H4 (cell line): ENCODE measurements around the gene MPC2. TPM values are rescaled to one million over a fixed set of nuclear protein-coding genes. Genes with fewer than 3 reads are reported as not detected.
"Not testable (repeated sequence)": the region's sequence is repeated elsewhere in the genome, so short reads cannot be mapped to it uniquely, and the experiment has no call there.

Experiments used
- DNase-seq: peaks from one replicate; pipeline ENCODE4 v3.0.0-alpha.2; 2015; ENCODE audit warnings: low spot score
- total RNA-seq: library from RNA; depleted of rRNA; stranded (reverse); fragments of >200 nt; shearing (Covaris generic); gene quantifications from 2 replicates; pipeline ENCODE4 v1.2.3, GENCODE V29; 2014

Gene MPC2
- total RNA-seq, 1 experiment from 2014 or later: 52.2 TPM

DNA sequence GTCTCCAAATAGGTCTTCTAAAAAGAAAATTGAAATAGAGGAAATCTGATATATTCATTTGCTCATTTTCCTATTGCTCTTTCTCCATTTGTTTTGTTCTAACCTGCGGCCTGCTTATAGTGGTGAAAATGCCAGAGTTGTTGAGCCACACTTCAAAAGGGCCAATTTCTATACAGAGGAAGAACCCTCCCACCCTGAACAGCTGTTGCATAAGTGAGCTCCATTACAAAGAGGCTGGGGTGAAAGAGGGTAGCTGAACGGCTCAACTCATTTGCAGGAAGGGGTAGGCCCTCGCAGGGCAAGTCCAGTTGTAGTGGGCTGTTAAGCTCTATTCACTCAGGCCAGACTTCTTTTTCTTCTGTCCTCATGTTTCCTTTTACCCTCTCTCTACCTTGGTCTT is 31.7 kb downstream of the MPC2 start:
- no peak for DNase-seq

DNA sequence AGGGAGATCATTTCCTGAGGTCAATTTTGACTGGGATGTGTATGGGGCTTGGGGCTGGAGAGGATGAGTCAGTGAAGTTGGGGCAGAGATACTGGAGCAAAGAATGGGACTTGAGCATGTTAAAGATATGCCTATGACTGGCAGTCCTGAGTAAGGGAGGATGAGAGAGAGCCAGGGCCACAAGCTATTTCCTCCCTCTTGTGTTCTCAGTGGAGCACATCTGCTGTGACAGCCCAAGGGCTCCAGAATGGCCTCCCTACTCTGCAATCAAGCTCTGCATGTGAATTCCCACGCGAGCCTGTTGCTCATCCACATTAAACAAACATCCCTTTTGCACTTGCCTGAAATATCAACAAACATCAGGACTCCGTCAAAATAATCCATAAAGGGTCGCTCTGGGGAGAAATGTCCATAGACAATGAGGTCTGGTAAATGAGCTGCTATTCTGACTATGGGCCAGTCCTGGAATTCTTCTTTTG is 32.2 kb downstream of the MPC2 start:
- peak; percentile 16 for DNase-seq

- DNase-seq: no peak
Observed at GRCh38 chr1:167900907-167901306, 36.0 kb downstream of the MPC2 start.

DNA sequence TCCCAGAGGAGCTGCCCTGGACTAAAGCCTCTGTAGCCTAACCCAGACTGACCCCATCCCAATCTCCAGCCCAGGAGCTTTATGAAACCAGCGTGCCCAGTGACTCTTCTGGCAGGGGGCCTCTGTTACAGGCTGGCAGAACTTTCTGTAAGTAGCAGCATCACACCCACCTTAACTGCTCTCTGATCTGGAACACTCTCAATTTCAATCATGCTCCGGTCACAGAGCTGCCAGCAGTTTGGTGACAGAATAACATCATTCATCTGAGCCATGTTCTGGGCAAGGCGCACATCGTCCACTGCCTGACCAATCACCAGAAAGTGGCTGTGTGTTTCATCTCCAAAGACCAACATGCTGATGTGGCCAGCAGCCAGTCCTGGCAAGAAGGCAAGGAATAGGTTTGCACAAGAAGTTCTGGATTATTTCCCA is 37.6 kb downstream of the MPC2 start:
- DNase-seq: no peak

- no peak for DNase-seq
Observed at GRCh38 chr1:167898578-167899222, 38.2 kb downstream of the MPC2 start.

DNA sequence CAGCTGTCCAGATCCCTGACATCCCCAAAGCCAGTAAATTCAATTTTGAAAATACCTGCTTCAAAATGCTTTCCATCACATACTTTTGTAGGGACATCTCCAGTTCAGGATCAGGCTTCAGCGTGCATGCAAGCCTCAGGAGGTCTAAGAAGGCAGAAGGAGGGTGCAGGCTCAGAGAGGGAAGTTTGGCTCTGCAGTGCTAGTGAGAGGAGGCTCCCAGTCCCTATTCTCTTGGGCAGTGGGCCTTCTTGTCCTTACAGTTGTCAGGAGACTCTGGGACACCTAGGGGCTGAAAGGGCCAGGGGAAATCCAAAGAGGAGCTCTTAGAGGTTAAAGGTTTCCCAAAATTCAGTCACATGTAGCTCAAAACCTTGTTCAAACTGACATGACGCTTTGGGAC is 43.1 kb downstream of the MPC2 start:
- no peak for DNase-seq

GRCh38 chr1:167890400-167890799 is 46.5 kb downstream of the MPC2 start:
- no peak for DNase-seq

DNA sequence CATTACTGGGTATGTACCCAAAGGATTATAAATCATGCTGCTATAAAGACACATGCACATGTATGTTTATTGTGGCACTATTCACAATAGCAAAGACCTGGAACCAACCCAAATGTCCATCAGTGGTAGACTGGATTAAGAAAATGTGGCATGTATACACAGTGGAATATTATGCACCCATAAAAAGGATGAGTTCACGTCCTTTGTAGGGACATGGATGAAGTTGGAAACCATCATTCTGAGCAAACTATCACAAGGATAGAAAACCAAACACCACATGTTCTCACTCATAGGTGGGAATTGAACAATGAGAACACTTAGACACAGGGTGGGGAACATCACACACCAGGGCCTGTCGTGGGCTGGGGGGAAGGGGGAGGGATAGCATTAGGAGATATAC is 49.7 kb downstream of the MPC2 start:
- not testable (repeated sequence) for DNase-seq

DNA sequence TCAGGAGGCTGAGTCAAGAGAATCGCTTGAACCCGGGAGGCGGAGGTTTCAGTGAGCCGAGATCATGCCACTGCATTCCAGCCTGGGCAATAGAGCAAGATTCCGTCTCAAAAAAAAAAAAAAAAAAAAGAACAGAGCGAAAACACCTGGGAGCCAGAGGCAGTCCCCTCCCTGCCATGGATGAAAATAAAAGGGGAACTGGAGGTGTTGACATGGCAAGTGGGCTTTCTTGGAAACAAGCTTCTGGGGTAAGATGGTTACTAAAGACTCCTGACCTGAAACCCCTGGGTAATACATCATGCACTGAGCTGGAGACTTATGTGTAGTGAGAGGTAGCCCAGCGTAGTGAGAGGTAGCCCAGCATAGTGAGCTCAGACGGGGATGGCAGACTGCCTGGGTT is 54.5 kb downstream of the MPC2 start:
- DNase-seq: no peak

- DNase-seq: no peak
Observed at GRCh38 chr1:167881786-167882185, 55.1 kb downstream of the MPC2 start.

GRCh38 chr1:167881069-167881468 is 55.8 kb downstream of the MPC2 start:
- no peak for DNase-seq

GRCh38 chr1:167880580-167881021 is 56.3 kb downstream of the MPC2 start:
- no peak for DNase-seq

DNA sequence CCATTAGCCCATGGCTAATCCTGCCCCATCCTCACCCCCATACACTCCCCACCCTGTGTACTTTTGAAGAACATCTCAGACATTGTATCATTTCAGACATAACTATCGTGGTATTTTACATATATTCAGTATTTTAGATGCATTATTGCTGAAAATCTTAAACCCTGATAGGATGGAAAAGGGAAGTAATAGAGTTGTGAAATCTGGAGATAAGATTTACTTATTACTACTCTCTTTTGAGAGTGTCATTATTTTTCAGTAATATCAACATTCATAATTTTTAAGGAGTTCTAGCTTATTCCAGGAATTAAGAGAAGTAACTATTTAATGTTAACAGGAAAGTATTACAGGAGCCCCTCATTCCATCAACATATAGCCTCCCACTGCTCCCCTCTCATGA is 57.4 kb downstream of the MPC2 start:
- no peak for DNase-seq

GRCh38 chr1:167878372-167879160 is 58.3 kb downstream of the MPC2 start:
- no peak for DNase-seq

- no peak for DNase-seq
Observed at GRCh38 chr1:167876597-167877175, 60.2 kb downstream of the MPC2 start.

DNA sequence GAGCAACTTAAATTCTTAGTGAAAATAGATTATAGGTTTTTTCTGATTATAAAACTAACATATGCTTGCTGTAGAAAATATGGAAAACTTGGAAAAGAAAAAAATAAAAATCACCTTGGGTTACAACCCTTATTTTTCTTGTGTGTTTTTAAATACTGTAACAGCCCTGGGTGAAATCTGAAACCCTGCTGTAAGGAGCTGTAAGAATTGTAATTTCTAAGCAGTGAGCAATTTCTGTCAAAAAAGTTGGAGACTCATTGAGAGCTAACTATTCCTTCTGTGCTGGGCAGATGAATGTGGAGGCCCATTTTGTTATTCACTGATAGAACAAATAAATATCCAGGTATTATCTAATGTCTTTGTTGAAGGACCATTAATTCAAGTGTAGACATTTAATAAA is 65.5 kb downstream of the MPC2 start:
- DNase-seq: no peak

DNA sequence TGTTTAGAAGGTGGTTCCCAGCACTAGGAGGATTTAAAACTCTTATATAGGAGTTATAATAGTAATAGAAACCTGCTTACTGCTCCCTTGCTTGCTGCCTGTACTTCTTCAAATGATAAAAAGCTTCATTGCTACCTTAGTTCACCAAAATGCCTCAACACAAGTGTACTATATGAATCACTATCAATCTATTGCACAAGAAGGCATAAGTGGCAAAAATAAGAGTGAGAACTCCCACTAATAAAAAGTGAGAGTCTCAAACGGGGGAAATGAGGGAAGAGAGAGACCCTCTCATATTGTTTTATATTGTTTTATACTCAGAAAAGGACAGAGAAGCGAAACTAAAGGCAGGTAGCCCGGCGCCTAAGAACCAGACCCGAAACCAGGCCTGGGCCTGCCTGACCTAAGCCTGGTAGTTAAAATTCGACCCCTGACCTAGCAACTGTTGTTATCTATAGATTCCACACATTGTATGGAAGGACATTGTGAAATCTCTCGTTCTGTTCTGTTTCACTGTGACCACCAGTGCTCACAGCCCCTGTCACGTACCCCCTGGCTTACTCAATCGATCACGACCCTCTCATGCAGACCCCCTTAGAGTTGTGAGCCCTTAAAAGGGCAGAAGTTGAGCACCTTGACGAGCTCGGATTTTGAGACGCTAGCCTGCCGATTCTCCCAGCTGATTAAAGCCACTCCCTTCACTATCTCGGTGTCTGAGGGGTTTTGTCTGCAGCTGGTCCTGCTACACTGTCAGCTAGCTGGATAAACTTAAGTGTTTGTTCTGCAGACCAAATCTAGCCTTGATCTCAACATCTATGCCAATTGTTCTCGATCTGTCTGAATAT is 67.5 kb downstream of the MPC2 start:
- DNase-seq: not testable (repeated sequence)

DNA sequence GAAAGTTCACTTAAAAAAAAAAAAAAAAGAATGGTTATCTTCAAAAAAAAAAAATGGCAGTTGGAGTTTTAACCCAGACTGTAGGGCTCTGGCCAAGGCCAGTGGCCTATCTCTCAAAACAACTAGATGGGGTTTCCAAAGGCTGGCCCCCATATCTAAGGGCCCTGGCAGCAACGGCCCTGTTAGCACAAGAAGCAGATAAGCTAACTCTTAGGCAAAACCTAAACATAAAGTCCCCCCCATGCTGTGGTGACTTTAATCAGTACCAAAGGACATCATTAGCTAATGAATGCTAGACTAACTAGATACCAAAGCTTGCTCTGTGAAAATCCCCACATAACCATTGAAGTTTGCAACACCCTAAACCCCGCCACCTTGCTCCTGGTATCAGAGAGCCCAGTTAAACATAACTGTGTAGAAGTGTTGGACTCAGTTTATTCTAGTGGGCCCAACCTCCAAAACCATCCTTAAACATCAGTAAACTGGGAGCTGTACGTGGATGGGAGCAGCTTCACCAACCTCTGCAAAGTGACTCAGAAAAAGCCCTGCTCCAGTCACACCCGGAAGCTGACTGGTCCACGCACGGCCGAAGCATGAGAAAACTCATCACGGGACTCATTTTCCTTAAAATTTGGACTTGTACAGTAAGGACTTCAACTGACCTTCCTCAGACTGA is 70.0 kb downstream of the MPC2 start:
- DNase-seq: not testable (repeated sequence)
